T-helper 2 cell treated with Interferon-gamma antibody and Interleukin-4, amounts not matched to agents 5 μg/mL and 100 μg/mL, for 36 hours (primary cell): ENCODE data around the gene URB2.
A peak's percentile ranks its signal among the peaks of the same experiment; 100 is the strongest.

Experiments used
- DNase-seq: peaks from one replicate; pipeline ENCODE4 v3.0.0; 2021; ENCODE audit warnings: low spot score
- H3K27ac Mint-ChIP-seq: one replicate; pipeline ENCODE4 v1.8.0; 2021; ENCODE audit warnings: mild to moderate bottlenecking, mixed read lengths
- H3K27me3 Mint-ChIP-seq: one replicate; pipeline ENCODE4 v1.8.0; 2021; ENCODE audit warnings: low read depth, mixed read lengths
- H3K36me3 Mint-ChIP-seq: one replicate; pipeline ENCODE4 v1.8.0; 2021; ENCODE audit warnings: low read depth, mixed read lengths
- H3K4me1 Mint-ChIP-seq: one replicate; pipeline ENCODE4 v1.8.0; 2021; ENCODE audit warnings: low read depth, mixed read lengths
- H3K4me3 Mint-ChIP-seq: one replicate; pipeline ENCODE4 v1.8.0; 2022; ENCODE audit warnings: mild to moderate bottlenecking, moderate library complexity, mixed read lengths
- H3K9me3 Mint-ChIP-seq: one replicate; pipeline ENCODE4 v1.8.0; 2021; ENCODE audit warnings: mixed read lengths

The URB2 gene

DNA sequence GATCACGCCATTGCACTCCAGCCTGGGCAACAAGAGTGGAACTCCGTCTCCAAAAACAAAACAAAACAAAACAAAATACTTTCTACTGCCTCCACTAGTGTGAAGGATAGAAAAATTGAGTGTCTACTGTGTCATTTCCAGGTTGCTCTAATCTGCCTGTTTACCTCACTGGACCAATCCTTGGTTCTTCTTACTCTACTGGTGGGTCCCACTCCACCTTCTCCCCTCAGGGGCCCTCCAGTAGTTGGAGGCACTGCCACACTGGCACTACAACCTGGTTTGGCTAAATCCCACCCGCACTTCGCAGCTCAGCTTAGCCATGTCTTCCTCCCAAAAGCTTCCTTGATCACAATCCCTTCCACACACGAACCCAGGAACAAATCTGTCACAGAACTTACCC is 2.8 kb upstream of the URB2 start:
- Mint-ChIP-seq H3K36me3 (peaks cover 10% of the 10 kb centered on the region), H3K27ac (no peak overlapping the region), H3K4me3 (no peak overlapping the region), H3K27me3 (no peaks in the 10 kb centered on the region), H3K4me1 (peaks cover 46% of the 10 kb centered on the region), H3K9me3 (no peaks in the 10 kb centered on the region)
- DNase-seq, result no peak

- no peak overlapping the region for H3K27ac Mint-ChIP-seq
- H3K36me3 Mint-ChIP-seq, result peaks cover 12% of the 10 kb centered on the region
- no peaks in the 10 kb centered on the region for H3K27me3 Mint-ChIP-seq
- peak overlapping the region; percentile 92 for H3K4me3 Mint-ChIP-seq
- no peak for DNase-seq
- H3K9me3 Mint-ChIP-seq, result no peaks in the 10 kb centered on the region
- peaks cover 49% of the 10 kb centered on the region for H3K4me1 Mint-ChIP-seq
Observed at GRCh38 chr1:229623838-229624237, 2.2 kb upstream of the URB2 start.

- Mint-ChIP-seq H3K36me3 (peaks cover 17% of the 10 kb centered on the region), H3K27ac (peak overlapping the region; percentile 89), H3K9me3 (no peaks in the 10 kb centered on the region), H3K4me1 (peaks cover 46% of the 10 kb centered on the region), H3K27me3 (no peaks in the 10 kb centered on the region), H3K4me3 (peak overlapping the region; percentile 92)
- DNase-seq, result no peak
Observed at GRCh38 chr1:229624521-229625070, 1.5 kb upstream of the URB2 start.

DNA sequence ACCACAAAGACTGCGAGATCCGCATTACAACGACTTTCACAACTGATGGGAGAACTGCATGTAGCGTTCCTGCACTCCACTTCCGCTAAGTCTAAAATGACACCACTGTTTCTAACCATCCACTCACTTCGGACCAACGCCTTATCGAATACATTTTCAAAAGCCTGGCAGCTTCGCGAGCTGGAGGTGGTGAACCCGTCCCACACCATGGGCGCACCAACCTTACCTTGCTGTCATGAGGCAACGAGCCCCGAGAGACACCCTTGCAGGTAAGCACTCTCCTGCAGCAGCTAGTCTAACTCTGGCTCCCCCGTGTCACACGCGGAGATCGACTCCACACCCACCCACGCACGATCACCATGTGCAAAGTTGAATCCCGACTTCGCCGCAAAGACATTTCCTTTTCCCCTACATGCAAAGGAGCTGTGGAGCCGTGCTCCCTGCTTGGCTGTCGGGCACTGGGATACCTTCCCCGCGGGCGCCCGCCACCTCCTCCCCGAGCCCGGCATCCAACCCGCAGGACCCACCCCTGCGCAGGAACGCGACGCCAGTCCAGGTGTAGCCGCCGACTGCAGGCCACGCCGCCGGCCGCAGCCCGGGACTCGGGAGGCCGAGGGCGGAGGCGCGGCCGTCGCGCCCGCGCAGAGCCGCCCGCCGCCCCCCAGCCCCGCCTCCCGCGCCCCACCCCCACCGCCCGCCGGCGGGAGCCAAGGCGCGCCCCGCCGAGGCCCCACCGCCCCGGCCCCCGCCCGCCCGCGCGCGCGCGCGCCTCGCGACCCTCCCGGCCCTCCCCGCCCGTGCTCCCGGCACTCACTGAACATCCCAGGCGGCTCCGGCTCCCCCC is 754 bp upstream of the URB2 start:
- Mint-ChIP-seq H3K27ac (peak overlapping the region; percentile 89), H3K36me3 (peaks cover 23% of the 10 kb centered on the region), H3K27me3 (no peaks in the 10 kb centered on the region), H3K4me1 (peaks cover 43% of the 10 kb centered on the region), H3K4me3 (peak overlapping the region; percentile 92), H3K9me3 (no peaks in the 10 kb centered on the region)
- peak; percentile 53 for DNase-seq

DNA sequence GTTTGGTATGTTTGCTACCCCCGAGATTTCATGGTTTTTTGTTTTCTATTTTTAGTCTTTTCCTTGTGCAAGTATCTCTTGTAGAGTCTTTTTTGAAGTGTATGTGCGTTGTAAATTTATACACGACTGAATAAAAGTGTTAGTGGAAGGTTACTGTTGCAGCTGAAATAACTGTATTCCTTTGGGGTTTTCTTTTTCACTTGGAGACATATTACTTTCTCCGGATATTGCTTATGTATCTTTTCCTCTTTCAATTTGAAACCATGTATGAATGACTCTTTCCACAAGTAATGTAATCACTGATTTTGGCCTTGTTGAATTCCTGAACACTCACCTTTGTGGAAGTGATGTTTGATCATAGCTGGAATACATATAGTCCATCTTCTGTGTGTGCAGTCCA is 956 bp downstream of the URB2 start:
- DNase-seq, result no peak
- peak overlapping the region; percentile 96 for H3K27ac Mint-ChIP-seq
- peaks cover 26% of the 10 kb centered on the region for H3K36me3 Mint-ChIP-seq
- H3K4me1 Mint-ChIP-seq, result peaks cover 41% of the 10 kb centered on the region
- H3K4me3 Mint-ChIP-seq, result peak overlapping the region; percentile 99
- no peaks in the 10 kb centered on the region for H3K9me3 Mint-ChIP-seq
- no peaks in the 10 kb centered on the region for H3K27me3 Mint-ChIP-seq

GRCh38 chr1:229629261-229629660 is 3.2 kb downstream of the URB2 start:
- H3K27ac Mint-ChIP-seq, result no peak overlapping the region
- peaks cover 33% of the 10 kb centered on the region for H3K4me1 Mint-ChIP-seq
- DNase-seq, result no peak
- H3K36me3 Mint-ChIP-seq, result peaks cover 26% of the 10 kb centered on the region
- no peak overlapping the region for H3K4me3 Mint-ChIP-seq
- no peaks in the 10 kb centered on the region for H3K9me3 Mint-ChIP-seq
- no peaks in the 10 kb centered on the region for H3K27me3 Mint-ChIP-seq

DNA sequence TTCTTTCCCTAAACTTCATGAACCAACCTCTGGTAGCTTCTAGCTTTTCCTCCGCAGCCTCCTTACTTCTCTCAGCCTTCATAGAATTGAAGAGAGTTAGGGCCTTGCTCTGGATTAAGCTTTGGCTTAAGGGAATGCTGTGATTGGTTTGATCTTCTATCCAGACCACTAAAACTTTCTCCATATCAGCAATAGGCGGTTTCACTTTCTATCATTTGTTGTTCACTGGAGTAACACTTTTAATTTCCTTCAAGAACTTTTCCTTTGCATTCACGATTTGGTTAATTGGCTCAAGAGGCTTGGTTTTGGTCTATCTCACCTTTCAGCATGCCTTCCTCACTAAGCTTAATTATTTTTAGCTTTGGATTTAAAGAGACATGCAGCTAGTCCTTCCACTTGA is 5.1 kb downstream of the URB2 start:
- no peaks in the 10 kb centered on the region for H3K9me3 Mint-ChIP-seq
- no peak for DNase-seq
- H3K27me3 Mint-ChIP-seq, result no peaks in the 10 kb centered on the region
- H3K36me3 Mint-ChIP-seq, result peaks cover 33% of the 10 kb centered on the region
- H3K4me1 Mint-ChIP-seq, result peaks cover 25% of the 10 kb centered on the region
- no peak overlapping the region for H3K4me3 Mint-ChIP-seq
- H3K27ac Mint-ChIP-seq, result no peak overlapping the region

- Mint-ChIP-seq H3K9me3 (no peaks in the 10 kb centered on the region), H3K4me1 (peaks cover 22% of the 10 kb centered on the region), H3K27ac (no peak overlapping the region), H3K27me3 (no peaks in the 10 kb centered on the region), H3K36me3 (peaks cover 38% of the 10 kb centered on the region), H3K4me3 (no peak overlapping the region)
- DNase-seq, result no peak
Observed at GRCh38 chr1:229631966-229632365, 5.9 kb downstream of the URB2 start.

GRCh38 chr1:229636042-229636441 is 10.0 kb downstream of the URB2 start:
- Mint-ChIP-seq H3K4me1 (peaks cover 6% of the 10 kb centered on the region), H3K27ac (no peak overlapping the region), H3K4me3 (no peak overlapping the region), H3K36me3 (peaks cover 41% of the 10 kb centered on the region), H3K9me3 (no peaks in the 10 kb centered on the region), H3K27me3 (no peaks in the 10 kb centered on the region)
- no peak for DNase-seq

DNA sequence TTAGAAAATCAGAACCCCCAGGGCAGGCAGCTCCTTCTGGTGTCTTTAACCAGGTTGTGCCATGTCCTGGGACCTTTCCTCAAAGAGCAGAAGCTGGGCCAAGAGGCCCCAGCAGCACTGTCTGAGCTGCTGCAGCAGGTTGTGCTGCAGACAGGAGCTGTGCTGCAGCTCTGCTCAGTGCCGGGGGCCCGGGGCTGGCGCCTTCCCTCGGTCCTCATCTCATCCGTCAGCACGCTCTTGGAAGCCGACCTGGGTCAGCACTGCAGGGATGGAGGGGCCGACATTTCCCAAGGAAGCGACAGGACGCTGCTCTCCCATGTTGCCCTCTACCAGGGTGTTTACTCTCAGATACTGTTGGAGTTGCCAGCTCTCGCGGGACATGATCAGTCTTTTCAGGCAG is 11.7 kb downstream of the URB2 start:
- H3K9me3 Mint-ChIP-seq, result no peaks in the 10 kb centered on the region
- H3K36me3 Mint-ChIP-seq, result peaks cover 30% of the 10 kb centered on the region
- no peaks in the 10 kb centered on the region for H3K27me3 Mint-ChIP-seq
- H3K4me1 Mint-ChIP-seq, result no peaks in the 10 kb centered on the region
- H3K27ac Mint-ChIP-seq, result no peak overlapping the region
- H3K4me3 Mint-ChIP-seq, result no peak overlapping the region
- DNase-seq, result no peak

DNA sequence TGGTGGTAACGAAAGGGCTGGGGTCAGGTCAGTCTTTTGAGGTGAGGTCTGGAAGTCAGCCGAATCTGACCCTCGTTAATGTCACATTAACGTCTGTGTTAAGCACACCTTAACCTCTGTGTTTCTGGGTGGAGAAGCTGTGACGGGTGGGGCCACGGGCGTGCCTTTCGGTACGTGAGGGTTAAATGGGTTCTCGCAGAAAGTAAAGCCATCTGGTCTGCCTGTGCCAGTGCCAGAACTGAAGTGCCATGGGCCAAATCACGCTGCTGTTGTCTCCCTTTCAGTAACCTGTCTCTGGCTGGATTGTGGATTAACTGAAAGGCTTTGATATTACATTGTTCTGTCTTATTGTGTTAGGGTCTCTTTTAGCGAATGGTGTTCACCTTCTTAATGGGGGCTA is 14.4 kb downstream of the URB2 start:
- no peak for DNase-seq
- H3K4me3 Mint-ChIP-seq, result no peak overlapping the region
- no peaks in the 10 kb centered on the region for H3K27me3 Mint-ChIP-seq
- H3K9me3 Mint-ChIP-seq, result no peaks in the 10 kb centered on the region
- H3K27ac Mint-ChIP-seq, result no peak overlapping the region
- H3K4me1 Mint-ChIP-seq, result no peaks in the 10 kb centered on the region
- H3K36me3 Mint-ChIP-seq, result peaks cover 31% of the 10 kb centered on the region

DNA sequence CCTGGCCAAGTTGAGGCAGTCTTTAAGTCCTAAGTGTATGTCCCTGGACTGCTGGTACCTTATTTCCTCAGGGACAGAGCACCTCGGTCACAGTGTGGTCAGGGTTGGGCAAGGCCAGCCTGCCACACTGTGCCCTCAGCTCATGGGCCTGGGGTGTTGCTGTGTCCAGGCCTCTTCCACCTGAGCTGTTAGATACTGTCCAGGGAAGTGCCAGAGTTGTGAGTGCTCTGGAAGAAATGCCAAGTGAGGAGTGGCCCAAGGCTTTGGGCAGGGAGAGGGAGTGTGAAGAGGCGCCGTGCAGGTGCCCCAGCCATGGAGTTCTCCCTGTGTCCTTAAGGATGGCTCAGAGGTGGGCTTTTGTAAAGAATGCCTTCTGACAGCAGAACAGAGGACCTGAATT is 15.3 kb downstream of the URB2 start:
- no peaks in the 10 kb centered on the region for H3K4me1 Mint-ChIP-seq
- H3K4me3 Mint-ChIP-seq, result no peak overlapping the region
- H3K36me3 Mint-ChIP-seq, result peaks cover 35% of the 10 kb centered on the region

GRCh38 chr1:229642376-229642775 is 16.3 kb downstream of the URB2 start:
- H3K9me3 Mint-ChIP-seq, result no peaks in the 10 kb centered on the region
- H3K27ac Mint-ChIP-seq, result no peak overlapping the region
- no peaks in the 10 kb centered on the region for H3K27me3 Mint-ChIP-seq
- peaks cover 36% of the 10 kb centered on the region for H3K36me3 Mint-ChIP-seq
- no peaks in the 10 kb centered on the region for H3K4me1 Mint-ChIP-seq
- no peak for DNase-seq
- no peak overlapping the region for H3K4me3 Mint-ChIP-seq

More for the DNA sequence above, 15.3 kb downstream of the URB2 start:
- DNase-seq, result no peak
- Mint-ChIP-seq H3K27ac (no peak overlapping the region), H3K9me3 (no peaks in the 10 kb centered on the region), H3K27me3 (no peaks in the 10 kb centered on the region)

DNA sequence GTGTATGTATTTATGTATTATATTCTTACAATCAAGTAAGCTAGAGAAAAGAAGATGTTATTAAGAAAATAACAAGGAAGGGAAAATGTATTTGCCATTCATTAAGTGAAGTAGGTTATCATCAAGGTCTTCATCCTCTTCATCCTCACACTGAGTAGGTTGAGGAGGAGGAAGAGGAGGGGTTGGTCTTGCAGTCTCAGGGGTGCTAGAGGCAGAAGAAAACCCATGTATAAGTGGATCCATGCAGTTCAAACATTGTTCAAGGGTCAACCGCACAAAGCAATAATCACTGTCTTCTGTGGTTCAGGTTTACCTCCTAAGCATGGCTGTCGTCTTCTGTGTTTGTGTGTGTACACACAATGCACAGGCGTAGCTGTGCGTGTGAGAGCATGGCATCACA is 16.9 kb downstream of the URB2 start:
- H3K9me3 Mint-ChIP-seq, result no peaks in the 10 kb centered on the region
- H3K4me3 Mint-ChIP-seq, result no peak overlapping the region
- H3K4me1 Mint-ChIP-seq, result no peaks in the 10 kb centered on the region
- DNase-seq, result no peak
- H3K27me3 Mint-ChIP-seq, result no peaks in the 10 kb centered on the region
- peaks cover 38% of the 10 kb centered on the region for H3K36me3 Mint-ChIP-seq
- H3K27ac Mint-ChIP-seq, result no peak overlapping the region
